GM12873 (cell line): ENCODE data around the gene ARHGAP22.

Experiments
- CTCF ChIP-seq: IDR thresholded peaks from 2 replicates; pipeline ENCODE4 v1.5.1; 2012; ENCODE audit warnings: low read depth, mild to moderate bottlenecking, moderate library complexity, low read length, control low read depth; ENCODE audit not compliant: insufficient read depth; ENCODE audit errors: missing control alignments

ARHGAP22 gene

GRCh38 chr10:48518986-48519385 is 85.9 kb downstream of the ARHGAP22 start:
- TF ChIP-seq CTCF = no peak

GRCh38 chr10:48517911-48518811 is 86.7 kb downstream of the ARHGAP22 start:
- TF ChIP-seq CTCF = no peak

- TF ChIP-seq CTCF = no peak
Observed at GRCh38 chr10:48517482-48517881, 87.4 kb downstream of the ARHGAP22 start.

- TF ChIP-seq CTCF = no peak
Observed at GRCh38 chr10:48516911-48517310, 88.0 kb downstream of the ARHGAP22 start.

GRCh38 chr10:48514916-48515315 is 90.0 kb downstream of the ARHGAP22 start:
- no peak for TF ChIP-seq CTCF

- no peak for TF ChIP-seq CTCF
Observed at GRCh38 chr10:48514255-48514654, 90.6 kb downstream of the ARHGAP22 start.

GRCh38 chr10:48512861-48513260 is 92.0 kb downstream of the ARHGAP22 start:
- no peak for TF ChIP-seq CTCF
